ENCODE results near the gene SUZ12. TPM values are rescaled to one million over a fixed set of nuclear protein-coding genes. Genes with fewer than 3 reads are reported as not detected.

The SUZ12 gene
- total RNA-seq, 2 experiments from 2014 or later = 27.8 to 68.2 TPM

- no peak for DNase-seq (ENCODE audit: low spot score)
- Histone ChIP-seq H3K4me2 (ENCODE audit: low read length) (no peak overlapping the region), H3K9me3 (ENCODE audit: low read length) (no peaks in the 10 kb centered on the region), H3K4me1 (ENCODE audit: insufficient read depth, low read length, poor library complexity, severe bottlenecking) (no peaks in the 10 kb centered on the region), H3K9me2 (ENCODE audit: insufficient read depth, low read length) (no peaks in the 10 kb centered on the region), H3K36me3 (ENCODE audit: insufficient read depth, low read length) (no peaks in the 10 kb centered on the region), H2AFZ (ENCODE audit: low read length) (no peak overlapping the region), H3K27ac (ENCODE audit: low read depth, low read length, poor library complexity, severe bottlenecking) (no peak overlapping the region), H3K79me2 (ENCODE audit: insufficient read depth, low read depth, low read length) (no peaks in the 10 kb centered on the region), H3K4me3 (ENCODE audit: low read depth, low read length, poor library complexity, severe bottlenecking) (no peak overlapping the region), H4K20me1 (ENCODE audit: insufficient read depth, low read length) (no peaks in the 10 kb centered on the region)
- CTCF ChIA-PET (ENCODE audit: unreplicated experiment) = no interaction called here
- POLR2A ChIA-PET = interaction anchor here (0.7 kb wide), 1 partner anchor 354 kb away, joined by 5 read pairs; no protein-coding TSS in a partner anchor
- intact Hi-C loops (cut with micrococcal nuclease; ENCODE audit: unreplicated experiment) = no loop called here
- BruUV-seq (replicated peaks) = no TSS peak
- TF ChIP-seq CTCF (conservative IDR thresholded peaks at IDR 0.05; ENCODE audit: low read length) (no peak), EZH2phosphoT487 (IDR thresholded peaks at IDR 0.05; ENCODE audit: borderline replicate concordance, low read depth, low read length) (no peak)
These were observed 16.8 kb upstream of the SUZ12 start for GRCh38 chr17:31919802-31920525.

- CTCF ChIA-PET (ENCODE audit: unreplicated experiment) = no interaction called here
- no peak for DNase-seq (ENCODE audit: low spot score)
- H3K9me2 ChIP-seq (ENCODE audit: insufficient read depth, low read length) = no peaks in the 10 kb centered on the region
- no peak overlapping the region for H2AFZ ChIP-seq (ENCODE audit: low read length)
- no peaks in the 10 kb centered on the region for H3K4me1 ChIP-seq (ENCODE audit: insufficient read depth, low read length, poor library complexity, severe bottlenecking)
- H3K36me3 ChIP-seq (ENCODE audit: insufficient read depth, low read length) = no peaks in the 10 kb centered on the region
- TF ChIP-seq CTCF (conservative IDR thresholded peaks at IDR 0.05; ENCODE audit: low read length) (no peak), EZH2phosphoT487 (IDR thresholded peaks at IDR 0.05; ENCODE audit: borderline replicate concordance, low read depth, low read length) (no peak)
- no peaks in the 10 kb centered on the region for H3K79me2 ChIP-seq (ENCODE audit: insufficient read depth, low read depth, low read length)
- no peaks in the 10 kb centered on the region for H3K9me3 ChIP-seq (ENCODE audit: low read length)
- BruUV-seq (replicated peaks) = no TSS peak
- no peak overlapping the region for H3K27ac ChIP-seq (ENCODE audit: low read depth, low read length, poor library complexity, severe bottlenecking)
- H3K4me2 ChIP-seq (ENCODE audit: low read length) = no peak overlapping the region
- POLR2A ChIA-PET = interaction anchor here (0.6 kb wide), 1 partner anchor 598 kb away, joined by 3 read pairs; no protein-coding TSS in a partner anchor
- H4K20me1 ChIP-seq (ENCODE audit: insufficient read depth, low read length) = no peaks in the 10 kb centered on the region
- no peak overlapping the region for H3K4me3 ChIP-seq (ENCODE audit: low read depth, low read length, poor library complexity, severe bottlenecking)
- intact Hi-C loops (cut with micrococcal nuclease; ENCODE audit: unreplicated experiment) = no loop called here
These were observed 10.6 kb upstream of the SUZ12 start for GRCh38 chr17:31926100-31926729.

GRCh38 chr17:31931756-31932155, 5.1 kb upstream of the SUZ12 start:
- Histone ChIP-seq H3K79me2 (ENCODE audit: insufficient read depth, low read depth, low read length) (no peaks in the 10 kb centered on the region), H3K27ac (ENCODE audit: low read depth, low read length, poor library complexity, severe bottlenecking) (no peak overlapping the region), H3K4me3 (ENCODE audit: low read depth, low read length, poor library complexity, severe bottlenecking) (no peak overlapping the region), H4K20me1 (ENCODE audit: insufficient read depth, low read length) (no peaks in the 10 kb centered on the region), H3K4me2 (ENCODE audit: low read length) (no peak overlapping the region), H3K4me1 (ENCODE audit: insufficient read depth, low read length, poor library complexity, severe bottlenecking) (peaks cover 7% of the 10 kb centered on the region), H3K9me2 (ENCODE audit: insufficient read depth, low read length) (no peaks in the 10 kb centered on the region), H2AFZ (ENCODE audit: low read length) (peak overlapping the region; percentile 10; the same call in 1 of the 2 replicates), H3K36me3 (ENCODE audit: insufficient read depth, low read length) (no peaks in the 10 kb centered on the region), H3K9me3 (ENCODE audit: low read length) (no peaks in the 10 kb centered on the region)
- no peak for TF ChIP-seq CTCF (conservative IDR thresholded peaks at IDR 0.05; ENCODE audit: low read length)
- TF ChIP-seq EZH2phosphoT487 (IDR thresholded peaks at IDR 0.05; ENCODE audit: borderline replicate concordance, low read depth, low read length) = no peak
- CTCF ChIA-PET (ENCODE audit: unreplicated experiment) = no interaction called here
- POLR2A ChIA-PET = no interaction called here
- DNase-seq (ENCODE audit: low spot score) = no peak
- no TSS peak for BruUV-seq (replicated peaks)
- intact Hi-C loops (cut with micrococcal nuclease; ENCODE audit: unreplicated experiment) = no loop called here

All from OCI-LY7 (cell line).